Mesendoderm (in vitro differentiated cells): ENCODE results near the gene CBX6.

Experiments
- DNase-seq: peaks from one replicate; pipeline ENCODE4 v3.0.0; 2013
- H2AK5ac ChIP-seq: 2 replicates; pipeline ENCODE4 v1.6.1; 2013; ENCODE audit warnings: low read length, inconsistent platforms
- H2BK120ac ChIP-seq: 2 replicates; pipeline ENCODE4 v1.6.1; 2013; ENCODE audit warnings: low read depth, mild to moderate bottlenecking, low read length, moderate library complexity, mixed read lengths
- H2BK15ac ChIP-seq: replicated peaks from 2 replicates; pipeline ENCODE4 v1.6.1; 2013; ENCODE audit warnings: low read depth, mild to moderate bottlenecking, moderate library complexity
- H2BK5ac ChIP-seq: 2 replicates; pipeline ENCODE4 v1.6.1; 2013; ENCODE audit warnings: low read length, inconsistent platforms
- H3K18ac ChIP-seq: 2 replicates; pipeline ENCODE4 v1.6.1; 2013; ENCODE audit warnings: mild to moderate bottlenecking, low read length, mixed read lengths
- H3K23ac ChIP-seq: one replicate; pipeline ENCODE4 v1.6.1; 2013; ENCODE audit warnings: low read length
- H3K27ac ChIP-seq: 2 replicates; pipeline ENCODE4 v1.5.1; 2013; ENCODE audit warnings: low read depth, mild to moderate bottlenecking, inconsistent platforms, low read length, moderate library complexity
- H3K27me3 ChIP-seq: 2 replicates; pipeline ENCODE4 v1.6.1; 2013; ENCODE audit warnings: low read length, control low read depth, mild to moderate bottlenecking, inconsistent platforms; ENCODE audit not compliant: insufficient read depth, poor library complexity
- H3K36me3 ChIP-seq: 2 replicates; pipeline ENCODE4 v1.6.1; 2013; ENCODE audit warnings: low read length, inconsistent platforms; ENCODE audit not compliant: control insufficient read depth, insufficient read depth
- H3K4ac ChIP-seq: one replicate; pipeline ENCODE4 v1.6.1; 2013; ENCODE audit warnings: low read depth, mild to moderate bottlenecking, low read length, moderate library complexity
- H3K4me1 ChIP-seq: 2 replicates; pipeline ENCODE4 v1.6.1; 2013; ENCODE audit warnings: low read depth, low read length, inconsistent platforms; ENCODE audit not compliant: control insufficient read depth
- H3K4me2 ChIP-seq: 2 replicates; pipeline ENCODE4 v1.6.1; 2013; ENCODE audit warnings: low read length
- H3K4me3 ChIP-seq: 2 replicates; pipeline ENCODE4 v1.5.1; 2013; ENCODE audit warnings: mild to moderate bottlenecking, low read length
- H3K56ac ChIP-seq: one replicate; pipeline ENCODE4 v1.6.1; 2013; ENCODE audit warnings: low read length
- H3K79me1 ChIP-seq: 2 replicates; pipeline ENCODE4 v1.6.1; 2013; ENCODE audit warnings: low read length, inconsistent platforms
- H3K79me2 ChIP-seq: 2 replicates; pipeline ENCODE4 v1.6.1; 2013; ENCODE audit warnings: mild to moderate bottlenecking, low read length; ENCODE audit not compliant: control insufficient read depth, insufficient read depth
- H3K9ac ChIP-seq: 2 replicates; pipeline ENCODE4 v1.6.1; 2013; ENCODE audit warnings: low read length, inconsistent platforms
- H4K5ac ChIP-seq: one replicate; pipeline ENCODE4 v1.6.1; 2013; ENCODE audit warnings: low read length
- H4K8ac ChIP-seq: one replicate; pipeline ENCODE4 v1.6.1; 2013; ENCODE audit warnings: low read depth, mild to moderate bottlenecking, control low read depth, low read length, moderate library complexity
- WGBS: extraction: QIAGEN DNeasy Blood & Tissue Kit; methylation state at CpG from one replicate; pipeline ENCODE4 v1.1.7; 2013; ENCODE audit warnings: low lambda C conversion rate, missing lambda C conversion rate; ENCODE audit not compliant: insufficient coverage; ENCODE audit errors: extremely low coverage; 5-methylcytosine and 5-hydroxymethylcytosine counted together

The CBX6 gene

GRCh38 chr22:38837414-38837928 lies 34.5 kb downstream of the CBX6 start:
- Histone ChIP-seq H3K4me3 (no peak overlapping the region), H3K27ac (no peak overlapping the region), H3K79me1 (no peaks in the 10 kb centered on the region), H2BK5ac (no peak overlapping the region), H3K36me3 (no peaks in the 10 kb centered on the region), H3K4me2 (no peak overlapping the region), H4K8ac (no peak overlapping the region), H3K23ac (no peak overlapping the region), H2BK120ac (no peak overlapping the region), H3K56ac (no peak overlapping the region), H3K4ac (no peak overlapping the region), H2BK15ac (no peak overlapping the region), H3K4me1 (no peaks in the 10 kb centered on the region), H3K27me3 (peaks cover 7% of the 10 kb centered on the region), H2AK5ac (no peak overlapping the region), H3K9ac (no peak overlapping the region), H3K79me2 (no peaks in the 10 kb centered on the region), H4K5ac (no peak overlapping the region), H3K18ac (no peak overlapping the region)
- no peak for DNase-seq
- no CpG with 5 or more reads among the region's 6 CpGs for WGBS

GRCh38 chr22:38835888-38836301 lies 36.1 kb downstream of the CBX6 start:
- no peak for DNase-seq
- no peaks in the 10 kb centered on the region for H3K79me2 ChIP-seq
- H4K5ac ChIP-seq: no peak overlapping the region
- no peak overlapping the region for H3K56ac ChIP-seq
- H3K27me3 ChIP-seq: no peaks in the 10 kb centered on the region
- H3K4me3 ChIP-seq: no peak overlapping the region
- no peak overlapping the region for H2AK5ac ChIP-seq
- no peak overlapping the region for H3K4me2 ChIP-seq
- no peak overlapping the region for H4K8ac ChIP-seq
- no peak overlapping the region for H3K18ac ChIP-seq
- no peak overlapping the region for H3K4ac ChIP-seq
- H2BK120ac ChIP-seq: no peak overlapping the region
- no peaks in the 10 kb centered on the region for H3K79me1 ChIP-seq
- H3K4me1 ChIP-seq: no peaks in the 10 kb centered on the region
- H2BK5ac ChIP-seq: no peak overlapping the region
- no peak overlapping the region for H3K9ac ChIP-seq
- H3K36me3 ChIP-seq: no peaks in the 10 kb centered on the region
- H2BK15ac ChIP-seq: no peak overlapping the region
- no CpG with 5 or more reads among the region's 19 CpGs for WGBS
- H3K23ac ChIP-seq: no peak overlapping the region
- no peak overlapping the region for H3K27ac ChIP-seq

- Histone ChIP-seq H2BK15ac (no peak overlapping the region), H3K36me3 (no peaks in the 10 kb centered on the region), H4K5ac (no peak overlapping the region), H3K18ac (no peak overlapping the region), H3K27me3 (no peaks in the 10 kb centered on the region), H3K23ac (no peak overlapping the region), H3K4ac (no peak overlapping the region), H3K4me2 (no peak overlapping the region), H3K79me1 (no peaks in the 10 kb centered on the region), H2BK5ac (no peak overlapping the region), H3K79me2 (no peaks in the 10 kb centered on the region), H4K8ac (no peak overlapping the region), H3K9ac (no peak overlapping the region), H3K56ac (no peak overlapping the region), H2AK5ac (no peak overlapping the region), H3K27ac (no peak overlapping the region), H2BK120ac (no peak overlapping the region), H3K4me1 (no peaks in the 10 kb centered on the region), H3K4me3 (no peak overlapping the region)
- no peak for DNase-seq
- WGBS: no CpG with 5 or more reads among the region's 5 CpGs
These were observed 37.0 kb downstream of the CBX6 start for GRCh38 chr22:38834991-38835390.

GRCh38 chr22:38834215-38834953 lies 37.6 kb downstream of the CBX6 start:
- H3K23ac ChIP-seq: no peak overlapping the region
- DNase-seq: no peak
- no peaks in the 10 kb centered on the region for H3K79me2 ChIP-seq
- WGBS: no CpG with 5 or more reads among the region's 13 CpGs
- no peaks in the 10 kb centered on the region for H3K36me3 ChIP-seq
- H2AK5ac ChIP-seq: no peak overlapping the region
- no peak overlapping the region for H3K4me3 ChIP-seq
- no peak overlapping the region for H2BK5ac ChIP-seq
- no peak overlapping the region for H3K56ac ChIP-seq
- no peaks in the 10 kb centered on the region for H3K27me3 ChIP-seq
- no peak overlapping the region for H2BK15ac ChIP-seq
- no peak overlapping the region for H3K27ac ChIP-seq
- no peaks in the 10 kb centered on the region for H3K4me1 ChIP-seq
- no peak overlapping the region for H3K4me2 ChIP-seq
- H3K4ac ChIP-seq: no peak overlapping the region
- H4K5ac ChIP-seq: no peak overlapping the region
- no peak overlapping the region for H4K8ac ChIP-seq
- H3K18ac ChIP-seq: no peak overlapping the region
- H3K9ac ChIP-seq: no peak overlapping the region
- H2BK120ac ChIP-seq: no peak overlapping the region
- H3K79me1 ChIP-seq: no peaks in the 10 kb centered on the region

GRCh38 chr22:38833061-38833460 lies 39.0 kb downstream of the CBX6 start:
- Histone ChIP-seq H3K9ac (no peak overlapping the region), H3K27ac (no peak overlapping the region), H2BK15ac (no peak overlapping the region), H3K27me3 (no peaks in the 10 kb centered on the region), H3K79me2 (no peaks in the 10 kb centered on the region), H4K5ac (no peak overlapping the region), H3K79me1 (no peaks in the 10 kb centered on the region), H3K4me3 (no peak overlapping the region), H3K36me3 (no peaks in the 10 kb centered on the region), H2AK5ac (no peak overlapping the region), H3K4me2 (no peak overlapping the region), H3K18ac (no peak overlapping the region), H2BK120ac (no peak overlapping the region), H3K23ac (no peak overlapping the region), H4K8ac (no peak overlapping the region), H3K56ac (no peak overlapping the region), H2BK5ac (no peak overlapping the region), H3K4me1 (no peaks in the 10 kb centered on the region), H3K4ac (no peak overlapping the region)
- WGBS: no CpG with 5 or more reads among the region's 3 CpGs
- DNase-seq: no peak
